ENCODE results near the gene NIM1K.

NIM1K gene

DNA sequence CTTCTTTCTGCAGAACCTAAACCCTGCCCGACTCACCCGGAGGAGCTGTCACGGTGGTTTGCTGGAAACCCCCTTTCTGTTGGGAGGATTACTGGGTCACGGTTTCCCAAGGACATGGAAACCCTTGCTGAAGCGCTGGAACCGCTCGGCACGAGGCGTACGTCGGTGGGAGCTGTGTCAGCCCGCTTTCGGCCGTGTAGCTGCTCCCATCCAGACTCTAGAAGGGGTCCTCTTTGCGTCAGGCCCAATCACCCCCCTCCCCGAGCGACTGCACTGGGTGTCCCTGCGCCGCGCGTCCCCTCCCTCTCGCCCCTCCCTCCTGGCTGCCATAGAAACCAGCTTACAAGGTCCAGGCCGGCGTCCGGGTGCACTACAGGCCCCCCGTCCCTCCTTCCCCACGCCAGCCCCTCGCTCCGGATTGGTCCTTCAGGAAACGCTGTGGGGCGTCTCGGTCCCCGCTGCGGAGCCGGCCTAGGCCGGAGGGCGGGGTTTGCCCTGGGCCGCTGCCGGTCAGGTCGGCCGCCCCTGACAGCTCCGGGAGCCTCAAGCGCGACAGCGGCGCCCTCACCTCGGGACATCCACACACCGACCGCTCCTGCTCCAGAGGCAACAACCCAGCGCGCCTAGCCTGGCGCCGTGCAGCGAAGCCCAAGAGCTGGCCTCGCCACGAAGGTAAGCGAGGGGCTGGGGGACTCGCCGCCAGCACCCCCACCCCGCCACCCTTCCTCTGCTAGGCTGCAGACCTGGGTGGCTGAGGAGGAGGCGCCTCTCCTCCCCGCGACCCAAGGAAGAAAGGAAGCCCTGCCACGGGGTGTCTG is at the start of gene NIM1K:
NIM1K (plus strand) TSS at position 486 of the 818 bp plus-strand sequence. CDS start 53,551 bp downstream, outside the sequence.
- Histone ChIP-seq H3K4me1 (peaks cover 3% of the 10 kb centered on the region), H3K9ac (no peak within 1 kb of the TSS), H3K4me3 (ENCODE audit: low read depth, low read length) (peak within 1 kb of the TSS; percentile 71), H3K27me3 (ENCODE audit: control insufficient read depth, insufficient read depth, low read length) (no peaks in the 10 kb centered on the region), H3K79me2 (no peaks in the 10 kb centered on the region), H2AFZ (peak within 1 kb of the TSS; percentile 81), H3K4me2 (ENCODE audit: low read length) (peak within 1 kb of the TSS; percentile 98), H3K9me3 (ENCODE audit: control insufficient read depth, low read length) (no peaks in the 10 kb centered on the region), H3K36me3 (ENCODE audit: control insufficient read depth, insufficient read depth, low read length) (no peaks in the 10 kb centered on the region), H3K27ac (peak within 1 kb of the TSS; percentile 42)
- TF ChIP-seq CTCF (IDR thresholded peaks at IDR 0.05): no peak

DNA sequence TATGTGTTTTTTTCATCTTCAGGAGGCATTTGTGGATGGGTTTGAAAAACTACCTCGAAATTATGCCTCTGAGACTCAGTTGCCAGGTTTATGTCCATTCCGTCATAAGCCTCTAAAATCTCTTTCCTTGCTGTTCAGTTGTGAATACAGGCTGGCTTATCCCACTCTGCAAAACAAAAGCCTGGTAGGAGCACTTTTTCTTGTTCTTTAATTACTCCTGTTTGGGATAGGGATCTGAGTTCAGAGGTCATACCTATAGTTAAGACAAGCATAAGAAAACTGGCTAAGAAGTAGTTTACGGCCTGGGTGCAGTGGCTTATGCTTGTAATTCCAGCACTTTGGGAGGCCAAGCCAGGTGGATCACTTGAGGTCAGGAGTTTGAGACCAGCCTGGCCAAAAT is 47.0 kb upstream of the NIM1K start:
- H3K9ac ChIP-seq: no peak overlapping the region
- no peak for TF ChIP-seq CTCF (IDR thresholded peaks at IDR 0.05)
- H3K4me2 ChIP-seq (ENCODE audit: low read length): no peak overlapping the region
- no peaks in the 10 kb centered on the region for H3K36me3 ChIP-seq (ENCODE audit: control insufficient read depth, insufficient read depth, low read length)
- H3K79me2 ChIP-seq: peaks cover 19% of the 10 kb centered on the region
- no peaks in the 10 kb centered on the region for H3K9me3 ChIP-seq (ENCODE audit: control insufficient read depth, low read length)
- no peaks in the 10 kb centered on the region for H3K4me1 ChIP-seq
- no peak overlapping the region for H3K4me3 ChIP-seq (ENCODE audit: low read depth, low read length)
- no peak overlapping the region for H3K27ac ChIP-seq
- no peaks in the 10 kb centered on the region for H3K27me3 ChIP-seq (ENCODE audit: control insufficient read depth, insufficient read depth, low read length)
- no peak overlapping the region for H2AFZ ChIP-seq

DNA sequence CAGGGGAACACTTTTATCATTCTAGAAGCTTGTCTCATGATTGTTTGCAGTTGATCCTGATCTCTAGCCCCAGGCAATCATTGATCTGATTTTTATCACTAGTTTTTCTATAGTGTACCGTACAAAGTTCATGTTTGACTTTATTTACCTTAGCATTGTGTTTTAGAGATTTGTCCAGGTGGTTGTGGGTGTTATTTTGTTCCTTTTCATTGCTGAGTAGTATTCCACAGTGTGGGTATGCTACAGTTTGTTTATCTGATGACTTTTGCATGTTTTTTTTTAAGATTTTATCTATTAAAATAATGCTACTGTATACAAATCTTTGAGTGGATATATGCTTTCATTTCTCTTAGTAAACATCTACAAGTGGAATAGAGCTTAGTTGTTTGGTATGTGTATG is 45.1 kb upstream of the NIM1K start:
- Histone ChIP-seq H3K4me3 (ENCODE audit: low read depth, low read length) (no peak overlapping the region), H3K79me2 (peaks cover 22% of the 10 kb centered on the region), H3K36me3 (ENCODE audit: control insufficient read depth, insufficient read depth, low read length) (no peaks in the 10 kb centered on the region), H3K9me3 (ENCODE audit: control insufficient read depth, low read length) (no peaks in the 10 kb centered on the region), H3K27ac (no peak overlapping the region), H3K4me2 (ENCODE audit: low read length) (no peak overlapping the region), H2AFZ (no peak overlapping the region), H3K4me1 (no peaks in the 10 kb centered on the region), H3K9ac (no peak overlapping the region), H3K27me3 (ENCODE audit: control insufficient read depth, insufficient read depth, low read length) (no peaks in the 10 kb centered on the region)
- TF ChIP-seq CTCF (IDR thresholded peaks at IDR 0.05): no peak

DNA sequence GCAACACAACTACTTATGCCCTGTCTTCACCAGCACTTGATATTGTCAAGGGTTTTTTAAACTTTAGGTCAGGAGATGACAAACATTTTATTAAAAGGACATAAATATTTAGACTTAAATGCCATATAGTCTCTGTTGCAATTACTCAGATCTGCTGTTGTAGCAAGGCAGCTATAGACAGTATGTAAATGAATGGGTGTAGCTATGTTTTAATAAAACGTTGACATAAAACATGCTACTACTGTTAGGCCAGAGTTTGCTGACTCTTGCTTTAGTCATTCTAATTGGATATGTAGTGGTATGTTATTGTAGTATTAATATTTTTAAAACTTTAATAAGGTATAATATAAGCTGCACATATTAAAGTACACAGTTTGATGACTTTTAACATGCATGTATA is 43.6 kb upstream of the NIM1K start:
- Histone ChIP-seq H2AFZ (no peak overlapping the region), H3K79me2 (peaks cover 17% of the 10 kb centered on the region), H3K4me3 (ENCODE audit: low read depth, low read length) (no peak overlapping the region), H3K27me3 (ENCODE audit: control insufficient read depth, insufficient read depth, low read length) (no peaks in the 10 kb centered on the region), H3K4me2 (ENCODE audit: low read length) (no peak overlapping the region), H3K9me3 (ENCODE audit: control insufficient read depth, low read length) (no peaks in the 10 kb centered on the region), H3K9ac (no peak overlapping the region), H3K36me3 (ENCODE audit: control insufficient read depth, insufficient read depth, low read length) (no peaks in the 10 kb centered on the region), H3K4me1 (no peaks in the 10 kb centered on the region), H3K27ac (no peak overlapping the region)
- TF ChIP-seq CTCF (IDR thresholded peaks at IDR 0.05): no peak

DNA sequence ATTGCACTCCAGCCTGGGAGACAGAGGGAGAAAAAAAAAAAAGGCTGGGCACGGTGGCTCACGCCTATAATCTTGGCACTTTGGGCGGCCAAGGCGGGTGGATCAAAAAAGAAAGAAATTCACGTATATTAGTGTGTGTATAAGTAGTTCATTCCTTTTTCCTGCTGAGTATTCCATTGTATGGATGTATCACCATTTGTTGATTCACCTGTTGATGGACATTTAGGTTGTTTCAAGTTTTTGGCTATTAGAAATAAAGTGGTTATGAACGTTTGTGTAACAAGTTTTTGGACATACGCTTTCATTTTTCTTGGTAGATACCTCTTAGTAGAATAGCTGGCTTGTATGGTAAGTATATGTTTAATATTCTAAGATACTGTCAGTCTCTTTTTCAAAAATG is 42.8 kb upstream of the NIM1K start:
- Histone ChIP-seq H3K4me2 (ENCODE audit: low read length) (no peak overlapping the region), H3K4me1 (no peaks in the 10 kb centered on the region), H3K4me3 (ENCODE audit: low read depth, low read length) (no peak overlapping the region), H3K27me3 (ENCODE audit: control insufficient read depth, insufficient read depth, low read length) (no peaks in the 10 kb centered on the region), H3K36me3 (ENCODE audit: control insufficient read depth, insufficient read depth, low read length) (no peaks in the 10 kb centered on the region), H3K79me2 (peaks cover 17% of the 10 kb centered on the region), H3K9me3 (ENCODE audit: control insufficient read depth, low read length) (no peaks in the 10 kb centered on the region), H3K27ac (no peak overlapping the region), H2AFZ (no peak overlapping the region), H3K9ac (no peak overlapping the region)
- TF ChIP-seq CTCF (IDR thresholded peaks at IDR 0.05): no peak
